HG02623 (cell line): ENCODE results near the gene ZNF189.

Experiments used
- ATAC-seq: cut with Tn5 transposase; IDR thresholded peaks from one replicate; pipeline ENCODE4 v1.9.1; 2021; ENCODE audit warnings: moderate library complexity; ENCODE audit not compliant: unreplicated experiment

ZNF189 gene

GRCh38 chr9:101448680-101449070 lies 50.0 kb downstream of the ZNF189 start:
- ATAC-seq = no peak

- ATAC-seq = peak; percentile 97
These were observed 50.5 kb downstream of the ZNF189 start for GRCh38 chr9:101449071-101449721.

GRCh38 chr9:101450931-101451330 lies 52.3 kb downstream of the ZNF189 start:
- ATAC-seq = no peak

GRCh38 chr9:101451498-101451897 lies 52.8 kb downstream of the ZNF189 start:
- ATAC-seq = no peak

- ATAC-seq = no peak
These were observed 55.3 kb downstream of the ZNF189 start for GRCh38 chr9:101453776-101454570.

- ATAC-seq = no peak
These were observed 57.1 kb downstream of the ZNF189 start for GRCh38 chr9:101455656-101456240.

GRCh38 chr9:101457003-101457402 lies 58.4 kb downstream of the ZNF189 start:
- ATAC-seq = no peak

GRCh38 chr9:101458963-101459631 lies 60.4 kb downstream of the ZNF189 start:
- ATAC-seq = peak; percentile 93
